GM12801 (cell line): ENCODE results near the gene FAM184B.

ENCODE experiments used
- TF ChIP-seq, protein P1 (sequence below): IDR thresholded peaks from one replicate; pipeline ENCODE4 v1.5.1; 2011; ENCODE audit warnings: control low read depth; ENCODE audit not compliant: insufficient read length; ENCODE audit errors: extremely low read depth

Gene FAM184B

GRCh38 chr4:17781300-17782287, at the start of gene FAM184B:
Gene FAM184B (minus strand): TSS chr4:17781621. CDS start chr4:17781299, 322 bp downstream.
- TF ChIP-seq, protein P1, sequence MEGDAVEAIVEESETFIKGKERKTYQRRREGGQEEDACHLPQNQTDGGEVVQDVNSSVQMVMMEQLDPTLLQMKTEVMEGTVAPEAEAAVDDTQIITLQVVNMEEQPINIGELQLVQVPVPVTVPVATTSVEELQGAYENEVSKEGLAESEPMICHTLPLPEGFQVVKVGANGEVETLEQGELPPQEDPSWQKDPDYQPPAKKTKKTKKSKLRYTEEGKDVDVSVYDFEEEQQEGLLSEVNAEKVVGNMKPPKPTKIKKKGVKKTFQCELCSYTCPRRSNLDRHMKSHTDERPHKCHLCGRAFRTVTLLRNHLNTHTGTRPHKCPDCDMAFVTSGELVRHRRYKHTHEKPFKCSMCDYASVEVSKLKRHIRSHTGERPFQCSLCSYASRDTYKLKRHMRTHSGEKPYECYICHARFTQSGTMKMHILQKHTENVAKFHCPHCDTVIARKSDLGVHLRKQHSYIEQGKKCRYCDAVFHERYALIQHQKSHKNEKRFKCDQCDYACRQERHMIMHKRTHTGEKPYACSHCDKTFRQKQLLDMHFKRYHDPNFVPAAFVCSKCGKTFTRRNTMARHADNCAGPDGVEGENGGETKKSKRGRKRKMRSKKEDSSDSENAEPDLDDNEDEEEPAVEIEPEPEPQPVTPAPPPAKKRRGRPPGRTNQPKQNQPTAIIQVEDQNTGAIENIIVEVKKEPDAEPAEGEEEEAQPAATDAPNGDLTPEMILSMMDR: no peak

- TF ChIP-seq, protein P1: no peak
These were observed 42.6 kb upstream of the FAM184B start for GRCh38 chr4:17823871-17824669.

- TF ChIP-seq, protein P1: no peak
These were observed 35.6 kb upstream of the FAM184B start for GRCh38 chr4:17817027-17817426.

DNA sequence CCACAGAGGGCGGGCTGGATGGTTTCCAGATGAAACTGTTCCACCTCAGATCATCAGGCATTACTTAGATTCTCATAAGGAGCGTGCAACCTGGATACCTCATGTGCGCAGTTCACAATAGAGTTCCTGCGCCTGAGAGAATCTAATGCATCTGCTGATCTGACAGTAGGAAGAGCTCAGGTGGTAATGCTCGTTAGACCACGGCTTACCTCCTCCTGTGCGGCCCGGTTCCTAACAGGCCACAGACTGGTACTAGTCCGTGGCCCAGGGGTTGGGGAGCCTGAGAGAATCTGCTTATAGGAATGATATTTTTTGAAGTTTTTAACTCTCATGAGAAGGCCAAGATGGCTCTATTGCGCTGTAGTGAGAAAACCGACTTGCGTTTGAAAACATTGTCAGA, 34.7 kb upstream of the FAM184B start:
- TF ChIP-seq, protein P1: no peak

DNA sequence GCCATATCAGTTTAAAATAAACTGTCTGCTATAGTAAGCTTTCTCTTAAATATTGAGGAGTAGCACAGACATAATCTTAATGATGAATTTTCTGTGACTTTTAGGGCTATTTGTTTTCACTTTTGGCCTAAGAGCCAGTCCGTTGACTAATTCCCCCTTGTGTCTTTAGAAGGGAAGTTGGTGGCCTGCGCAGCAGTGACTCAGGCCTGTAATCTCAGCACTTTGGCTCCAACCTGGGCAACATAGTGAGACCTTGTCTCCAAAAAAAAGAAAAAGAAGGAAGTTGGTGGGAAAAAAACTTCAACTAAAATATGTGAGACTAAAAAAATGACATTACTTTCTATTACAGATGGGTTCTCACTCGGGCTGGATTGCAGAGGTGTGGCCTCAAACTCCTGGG, 32.7 kb upstream of the FAM184B start:
- TF ChIP-seq, protein P1: no peak

DNA sequence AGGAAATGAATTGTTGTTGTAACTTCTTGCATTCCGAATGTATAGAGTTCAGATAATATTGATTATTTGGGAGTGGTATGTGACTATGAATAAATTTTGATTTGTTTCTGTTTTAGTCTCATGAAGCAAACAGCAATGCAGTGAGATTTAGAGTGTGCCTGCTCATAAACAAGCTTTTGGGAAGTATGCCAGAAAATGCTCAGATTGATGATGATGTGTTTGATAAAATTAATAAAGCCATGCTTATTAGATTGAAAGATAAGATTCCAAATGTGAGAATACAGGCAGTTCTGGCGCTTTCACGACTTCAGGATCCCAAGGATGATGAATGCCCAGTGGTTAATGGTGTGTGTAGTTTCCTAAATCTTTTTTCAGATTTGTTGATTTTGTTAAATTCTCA, 31.4 kb upstream of the FAM184B start:
- TF ChIP-seq, protein P1: no peak

DNA sequence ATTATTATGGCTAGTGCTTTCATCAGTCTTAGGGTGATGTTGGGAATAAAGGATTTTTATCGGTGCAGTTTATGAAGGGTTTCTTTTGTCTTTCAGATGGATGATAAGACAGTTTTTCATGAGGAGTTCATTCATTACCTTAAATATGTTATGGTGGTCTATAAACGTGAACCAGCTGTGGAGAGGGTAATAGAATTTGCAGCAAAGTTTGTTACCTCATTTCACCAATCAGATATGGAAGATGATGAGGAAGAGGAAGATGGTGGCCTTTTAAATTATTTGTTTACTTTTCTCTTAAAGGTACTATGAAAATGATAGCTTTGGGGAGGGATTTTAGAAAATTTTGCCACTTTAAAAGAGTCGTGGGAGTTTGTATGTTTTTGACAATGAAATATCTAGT, 30.7 kb upstream of the FAM184B start:
- TF ChIP-seq, protein P1: no peak
